SK-N-SH (cell line): ENCODE measurements around the gene TPPP. TPM values are rescaled to one million over a fixed set of nuclear protein-coding genes. Genes with fewer than 3 reads are reported as not detected.

Experiments
- CTCF ChIA-PET: fragments of 300-600, 350-600 bp; formaldehyde crosslinking; extraction: SDS; loops from one replicate; lab custom pipeline; 2021; lab: Yijun Ruan, JAX
- POLR2A ChIA-PET: fragments of 350-600 bp; sonication (Branson Sonifier 250); formaldehyde crosslinking; extraction: SDS; loops from one replicate; lab custom pipeline; 2020; ENCODE audit warnings: antibody characterized with exemption, inconsistent platforms; lab: Yijun Ruan, JAX
- DNase-seq: peaks from one replicate; pipeline ENCODE4 v3.0.0; 2012
- H2AFZ ChIP-seq: fragments of 200-600 bp; sonication (generic); 2 replicates; pipeline ENCODE4 v1.8.1; 2016; ENCODE audit warnings: antibody characterized with exemption, mild to moderate bottlenecking, low read depth
- H3F3A ChIP-seq: fragments of 200-600 bp; sonication (generic); replicated peaks from 2 replicates; pipeline ENCODE3; 2016; ENCODE audit warnings: antibody characterized with exemption, mild to moderate bottlenecking; ENCODE audit not compliant: insufficient read depth
- H3K27ac ChIP-seq, 2 experiments: fragments of 200-500 bp in 1 of 2; fragments of 200-600 bp in 1 of 2; sonication (Bioruptor generic) in 1 of 2; sonication (generic), shearing (Covaris generic) in 1 of 2; 2 replicates each; pipeline versions ENCODE4 v1.5.1 to v1.6.1; 2014 to 2016; ENCODE audit warnings: low read depth in 2 of 2, inconsistent platforms in 1 of 2, low read length in 1 of 2, mild to moderate bottlenecking in 1 of 2, mixed read lengths in 1 of 2
- H3K27me3 ChIP-seq: fragments of 200-600 bp; sonication (generic), shearing (Covaris generic); 2 replicates; pipeline ENCODE4 v1.6.1; 2016; ENCODE audit warnings: mixed run types; ENCODE audit not compliant: insufficient read depth
- H3K36me3 ChIP-seq, 2 experiments: fragments of 200-500 bp in 1 of 2; fragments of 200-600 bp in 1 of 2; sonication (Bioruptor generic) in 1 of 2; sonication (generic) in 1 of 2; replicated peaks in 1 of 2; 2 replicates each; pipeline versions ENCODE3 to v1.5.1; 2014 to 2016; ENCODE audit warnings: low read length in 1 of 2, mild to moderate bottlenecking in 1 of 2; ENCODE audit not compliant: insufficient read depth in 2 of 2, control insufficient read depth in 1 of 2
- H3K4me1 ChIP-seq, 2 experiments: fragments of 200-500 bp in 1 of 2; fragments of 200-600 bp in 1 of 2; sonication (Bioruptor generic) in 1 of 2; sonication (generic), shearing (Covaris generic) in 1 of 2; 2 replicates each; pipeline versions ENCODE4 v1.5.1 to v1.6.1; 2014 to 2016; ENCODE audit warnings: low read depth in 1 of 2, low read length in 1 of 2, mixed run types in 1 of 2; ENCODE audit not compliant: insufficient read depth in 2 of 2, control insufficient read depth in 1 of 2
- H3K4me2 ChIP-seq: fragments of 200-600 bp; sonication (generic), shearing (Covaris generic); 2 replicates; pipeline ENCODE4 v1.6.1; 2017; ENCODE audit warnings: mixed run types
- H3K4me3 ChIP-seq, 2 experiments: fragments of 200-500 bp in 1 of 2; fragments of 200-600 bp in 1 of 2; sonication (Bioruptor generic) in 1 of 2; sonication (generic), shearing (Covaris generic) in 1 of 2; 2 replicates each; pipeline versions ENCODE4 v1.5.1 to v1.8.1; 2014 to 2016; ENCODE audit warnings: low read depth in 2 of 2, inconsistent platforms in 1 of 2, low read length in 1 of 2, mild to moderate bottlenecking in 1 of 2, mixed read lengths in 1 of 2, moderate library complexity in 1 of 2
- H3K79me2 ChIP-seq: fragments of 200-600 bp; sonication (generic); 2 replicates; pipeline ENCODE4 v1.8.1; 2017; ENCODE audit warnings: mild to moderate bottlenecking; ENCODE audit not compliant: insufficient read depth
- H3K9ac ChIP-seq: fragments of 200-600 bp; sonication (generic); 2 replicates; pipeline ENCODE4 v1.6.1; 2017; ENCODE audit warnings: mixed run types
- H3K9me2 ChIP-seq: fragments of 200-600 bp; sonication (generic); 2 replicates; pipeline ENCODE4 v1.6.1; 2017; ENCODE audit warnings: mixed run types
- H3K9me3 ChIP-seq: fragments of 200-600 bp; sonication (generic); 2 replicates; pipeline ENCODE4 v1.6.1; 2017; ENCODE audit warnings: mixed run types, mild to moderate bottlenecking, moderate library complexity
- H4K20me1 ChIP-seq: fragments of 200-600 bp; sonication (generic); 2 replicates; pipeline ENCODE4 v1.6.1; 2017; ENCODE audit warnings: mild to moderate bottlenecking, mixed run types; ENCODE audit not compliant: insufficient read depth
- CHD2 ChIP-seq: fragments of 150-350 bp; IDR thresholded peaks from 2 replicates; pipeline ENCODE4 v1.6.1; 2018; ENCODE audit warnings: low read length; ENCODE audit not compliant: partially characterized antibody
- ELF1 ChIP-seq: IDR thresholded peaks from 2 replicates; pipeline ENCODE4 v1.4.0; 2012
- EZH2phosphoT487 ChIP-seq: fragments of 200-600 bp; sonication (generic); IDR thresholded peaks from 2 replicates; pipeline ENCODE4 v1.6.1; 2017; ENCODE audit warnings: low read depth, mixed run types, mild to moderate bottlenecking, antibody characterized with exemption, moderate library complexity, borderline replicate concordance
- FOXJ3 ChIP-seq: sonication (generic); formaldehyde crosslinking; IDR thresholded peaks from 2 replicates; pipeline ENCODE4 v1.5.1; 2020; ENCODE audit warnings: mild to moderate bottlenecking, missing genetic modification reagents
- GABPA ChIP-seq: IDR thresholded peaks from 2 replicates; pipeline ENCODE4 v1.4.0; 2012; ENCODE audit warnings: low read depth, mild to moderate bottlenecking
- JUND ChIP-seq: IDR thresholded peaks from 2 replicates; pipeline ENCODE4 v1.4.0; 2012
- MEF2A ChIP-seq: IDR thresholded peaks from 2 replicates; pipeline ENCODE4 v1.4.0; 2012; ENCODE audit warnings: low read depth, borderline replicate concordance
- MXI1 ChIP-seq: IDR thresholded peaks from 2 replicates; pipeline ENCODE4 v1.6.1; 2012; ENCODE audit warnings: mild to moderate bottlenecking, low read depth, low read length, improper control_type of control experiment
- NFIC ChIP-seq: IDR thresholded peaks from 2 replicates; pipeline ENCODE4 v1.4.0; 2012; ENCODE audit warnings: borderline replicate concordance
- NRF1 ChIP-seq: IDR thresholded peaks from 2 replicates; pipeline ENCODE4 v1.6.1; 2012; ENCODE audit warnings: low read depth, mild to moderate bottlenecking, low read length
- RAD21 ChIP-seq: IDR thresholded peaks from 2 replicates; pipeline ENCODE4 v1.6.1; 2012; ENCODE audit warnings: mild to moderate bottlenecking, low read length
- RCOR1 ChIP-seq: fragments of 150-350 bp; IDR thresholded peaks from 2 replicates; pipeline ENCODE4 v1.6.1; 2017; ENCODE audit warnings: antibody characterized with exemption, low read length
- REST ChIP-seq: IDR thresholded peaks from 2 replicates; pipeline ENCODE4 v1.6.1; 2012; ENCODE audit warnings: mild to moderate bottlenecking, low read depth, low read length, moderate library complexity
- RFX5 ChIP-seq: IDR thresholded peaks from 2 replicates; pipeline ENCODE4 v1.6.1; 2012; ENCODE audit warnings: mild to moderate bottlenecking, improper control_type of control experiment, low read length
- RXRA ChIP-seq: IDR thresholded peaks from 2 replicates; pipeline ENCODE4 v1.4.0; 2012; ENCODE audit warnings: low read depth, mild to moderate bottlenecking, borderline replicate concordance
- TEAD4 ChIP-seq: IDR thresholded peaks from 2 replicates; pipeline ENCODE4 v1.4.0; 2012; ENCODE audit warnings: mild to moderate bottlenecking, borderline replicate concordance; ENCODE audit not compliant: insufficient read depth
- USF1 ChIP-seq: IDR thresholded peaks from 2 replicates; pipeline ENCODE4 v1.4.0; 2012; ENCODE audit warnings: low read depth, borderline replicate concordance
- YY1 ChIP-seq: IDR thresholded peaks from 2 replicates; pipeline ENCODE4 v1.4.0; 2012; ENCODE audit warnings: low read depth, mild to moderate bottlenecking
- WGBS: methylation state at CpG from one replicate; pipeline ENCODE4 v1.1.6; 2017; ENCODE audit warnings: low lambda C conversion rate; 5-methylcytosine and 5-hydroxymethylcytosine counted together
- polyA plus RNA-seq, 3 experiments: library from polyadenylated mRNA; depleted of rRNA; stranded (reverse); fragments of >200 nt; gene quantifications; 2 replicates each; pipeline ENCODE4 v1.2.3, GENCODE V29; 2012

The TPPP gene
- polyA plus RNA-seq, 1 of the 3 experiments (the other 2 are of a cell fraction), result 0.05 TPM

DNA sequence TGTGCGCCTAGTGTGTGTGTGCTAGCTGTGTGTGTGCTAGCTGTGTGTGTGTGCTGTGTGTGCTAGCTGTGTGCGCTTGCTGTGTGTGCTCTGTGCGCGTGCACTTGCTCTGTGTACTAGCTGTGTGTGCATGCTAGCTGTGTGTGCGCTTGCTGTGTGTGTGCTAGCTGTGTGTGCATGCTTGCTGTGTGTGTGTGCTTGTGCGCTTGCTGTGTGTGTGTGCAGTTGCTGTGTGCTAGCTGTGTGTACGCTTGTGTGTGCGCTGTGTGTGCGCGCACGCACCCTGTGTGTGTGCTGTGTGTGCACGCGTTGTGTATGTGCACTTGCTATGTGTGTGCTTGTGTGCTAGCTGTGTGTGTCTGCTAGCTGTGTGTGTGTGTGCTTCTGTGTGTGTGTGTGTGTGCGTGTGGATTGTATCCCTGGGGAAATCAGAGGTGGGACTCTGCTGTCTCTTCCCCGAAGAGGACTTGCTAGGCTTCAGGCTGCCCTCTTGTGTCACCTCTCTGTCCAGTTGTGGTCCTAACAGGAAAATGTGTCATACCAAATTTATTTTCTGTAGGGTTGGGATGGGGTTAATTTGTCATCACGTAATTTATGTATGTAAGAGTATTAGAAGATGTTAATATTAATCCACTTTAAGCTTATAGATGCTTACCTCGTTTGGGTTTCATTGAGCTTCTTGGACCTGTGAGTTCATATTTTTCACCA is 38.9 kb downstream of the TPPP start:
- H3K4me1 ChIP-seq, result no peaks in the 10 kb centered on the region
- TF ChIP-seq REST (no peak), CHD2 (no peak), YY1 (no peak), RXRA (no peak), EZH2phosphoT487 (no peak), ELF1 (no peak), RFX5 (no peak), RAD21 (no peak), RCOR1 (no peak), TEAD4 (no peak), FOXJ3 (CRISPR knock-in tag) (no peak), JUND (no peak), MXI1 (no peak), NFIC (no peak), GABPA (no peak), USF1 (no peak), MEF2A (no peak), NRF1 (no peak)
- peaks cover 3% of the 10 kb centered on the region for H3F3A ChIP-seq
- CTCF ChIA-PET, result interaction anchor here (4.4 kb wide), 1 partner anchor 17 kb away, joined by 23 read pairs; no protein-coding TSS in a partner anchor
- POLR2A ChIA-PET, result no interaction called here
- no peaks in the 10 kb centered on the region for H3K9me2 ChIP-seq
- DNase-seq, result no peak
- H2AFZ ChIP-seq, result no peak overlapping the region
- no peak overlapping the region for H3K9ac ChIP-seq
- H3K4me3 ChIP-seq, result no peak overlapping the region
- no peaks in the 10 kb centered on the region for H3K27me3 ChIP-seq
- H3K27ac ChIP-seq, result no peak overlapping the region
- no peaks in the 10 kb centered on the region for H3K79me2 ChIP-seq
- peaks cover 5 to 7% of the 10 kb centered on the region in 2 experiments for H3K36me3 ChIP-seq
- H3K4me2 ChIP-seq, result no peak overlapping the region
- no peaks in the 10 kb centered on the region for H4K20me1 ChIP-seq
- WGBS, result 96% methylated on average over 15 of the region's 17 CpGs
- H3K9me3 ChIP-seq, result no peaks in the 10 kb centered on the region
